ENCODE data around the gene USP17L13. TPM values are rescaled to one million over a fixed set of nuclear protein-coding genes. Genes with fewer than 3 reads are reported as not detected.

USP17L13 gene, protein sequence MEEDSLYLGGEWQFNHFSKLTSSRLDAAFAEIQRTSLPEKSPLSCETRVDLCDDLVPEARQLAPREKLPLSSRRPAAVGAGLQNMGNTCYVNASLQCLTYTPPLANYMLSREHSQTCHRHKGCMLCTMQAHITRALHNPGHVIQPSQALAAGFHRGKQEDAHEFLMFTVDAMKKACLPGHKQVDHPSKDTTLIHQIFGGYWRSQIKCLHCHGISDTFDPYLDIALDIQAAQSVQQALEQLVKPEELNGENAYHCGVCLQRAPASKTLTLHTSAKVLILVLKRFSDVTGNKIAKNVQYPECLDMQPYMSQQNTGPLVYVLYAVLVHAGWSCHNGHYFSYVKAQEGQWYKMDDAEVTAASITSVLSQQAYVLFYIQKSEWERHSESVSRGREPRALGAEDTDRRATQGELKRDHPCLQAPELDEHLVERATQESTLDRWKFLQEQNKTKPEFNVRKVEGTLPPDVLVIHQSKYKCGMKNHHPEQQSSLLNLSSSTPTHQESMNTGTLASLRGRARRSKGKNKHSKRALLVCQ
- not detected in 5 replicates for total RNA-seq (2022; extraction: Qiagen RNA extraction; ENCODE audit: low read depth)

DNA sequence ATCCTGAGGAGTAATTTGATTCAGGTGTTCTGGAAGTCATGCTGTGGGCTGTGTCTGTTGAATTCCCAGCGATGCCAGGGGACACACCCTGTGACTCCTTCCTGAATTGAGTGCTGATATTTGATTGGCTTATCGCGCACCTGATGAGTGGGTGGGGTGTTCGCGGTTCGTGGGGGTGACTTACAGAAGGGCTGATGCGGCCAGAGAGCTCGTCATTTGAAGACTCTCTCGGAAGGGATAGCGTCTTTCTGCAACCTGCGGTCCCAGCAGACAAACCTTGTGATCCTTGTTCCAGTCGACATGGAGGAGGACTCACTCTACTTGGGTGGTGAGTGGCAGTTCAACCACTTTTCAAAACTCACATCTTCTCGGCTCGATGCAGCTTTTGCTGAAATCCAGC is at the start of gene USP17L13:
Gene USP17L13, plus strand, starts transcription at position 301 of the 400 bp plus-strand sequence. Its CDS starts 0 bp downstream, at position 301.

DNA sequence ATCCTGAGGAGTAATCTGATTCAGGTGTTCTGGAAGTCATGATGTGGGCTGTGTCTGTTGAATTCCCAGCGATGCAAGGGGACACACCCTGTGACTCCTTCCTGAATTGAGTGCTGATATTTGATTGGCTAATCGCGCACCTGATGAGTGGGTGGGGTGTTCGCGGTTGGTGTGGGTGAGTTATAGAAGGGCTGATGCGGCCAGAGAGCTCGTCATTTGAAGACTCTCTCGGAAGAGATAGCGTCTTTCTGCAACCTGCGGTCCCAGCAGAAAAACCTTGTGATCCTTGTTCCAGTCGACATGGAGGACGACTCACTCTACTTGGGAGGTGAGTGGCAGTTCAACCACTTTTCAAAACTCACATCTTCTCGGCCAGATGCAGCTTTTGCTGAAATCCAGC is 14.3 kb upstream of the USP17L13 start, which contains the start of gene USP17L10:
Gene USP17L10, plus strand, starts transcription at position 301 of the 400 bp plus-strand sequence. Its CDS starts 0 bp downstream, at position 301.

DNA sequence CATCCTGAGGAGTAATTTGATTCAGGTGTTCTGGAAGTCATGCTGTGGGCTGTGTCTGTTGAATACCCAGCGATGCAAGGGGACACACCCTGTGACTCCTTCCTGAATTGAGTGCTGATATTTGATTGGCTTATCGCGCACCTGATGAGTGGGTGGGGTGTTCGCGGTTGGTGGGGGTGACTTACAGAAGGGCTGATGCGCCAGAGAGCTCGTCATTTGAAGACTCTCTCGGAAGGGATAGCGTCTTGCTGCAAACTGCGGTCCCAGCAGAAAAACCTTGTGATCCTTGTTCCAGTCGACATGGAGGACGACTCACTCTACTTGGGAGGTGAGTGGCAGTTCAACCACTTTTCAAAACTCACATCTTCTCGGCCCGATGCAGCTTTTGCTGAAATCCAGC is 9.6 kb upstream of the USP17L13 start, which contains the start of gene USP17L11:
Gene USP17L11, plus strand, starts transcription at position 301 of the 400 bp plus-strand sequence. Its CDS starts 0 bp downstream, at position 301.

DNA sequence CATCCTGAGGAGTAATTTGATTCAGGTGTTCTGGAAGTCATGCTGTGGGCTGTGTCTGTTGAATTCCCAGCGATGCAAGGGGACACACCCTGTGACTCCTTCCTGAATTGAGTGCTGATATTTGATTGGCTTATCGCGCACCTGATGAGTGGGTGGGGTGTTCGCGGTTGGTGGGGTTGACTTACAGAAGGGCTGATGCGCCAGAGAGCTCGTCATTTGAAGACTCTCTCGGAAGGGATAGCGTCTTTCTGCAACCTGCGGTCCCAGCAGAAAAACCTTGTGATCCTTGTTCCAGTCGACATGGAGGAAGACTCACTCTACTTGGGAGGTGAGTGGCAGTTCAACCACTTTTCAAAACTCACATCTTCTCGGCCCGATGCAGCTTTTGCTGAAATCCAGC is 4.8 kb upstream of the USP17L13 start, which contains the start of gene USP17L12:
Gene USP17L12, plus strand, starts transcription at position 301 of the 400 bp plus-strand sequence. Its CDS starts 0 bp downstream, at position 301.

DNA sequence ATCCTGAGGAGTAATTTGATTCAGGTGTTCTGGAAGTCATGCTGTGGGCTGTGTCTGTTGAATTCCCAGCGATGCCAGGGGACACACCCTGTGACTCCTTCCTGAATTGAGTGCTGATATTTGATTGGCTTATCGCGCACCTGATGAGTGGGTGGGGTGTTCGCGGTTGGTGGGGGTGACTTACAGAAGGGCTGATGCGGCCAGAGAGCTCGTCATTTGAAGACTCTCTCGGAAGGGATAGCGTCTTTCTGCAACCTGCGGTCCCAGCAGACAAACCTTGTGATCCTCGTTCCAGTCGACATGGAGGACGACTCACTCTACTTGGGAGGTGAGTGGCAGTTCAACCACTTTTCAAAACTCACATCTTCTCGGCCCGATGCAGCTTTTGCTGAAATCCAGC is 9.4 kb downstream of the USP17L13 start, which contains the start of gene USP17L15:
Gene USP17L15, plus strand, starts transcription at position 301 of the 400 bp plus-strand sequence. Its CDS starts 0 bp downstream, at position 301.

DNA sequence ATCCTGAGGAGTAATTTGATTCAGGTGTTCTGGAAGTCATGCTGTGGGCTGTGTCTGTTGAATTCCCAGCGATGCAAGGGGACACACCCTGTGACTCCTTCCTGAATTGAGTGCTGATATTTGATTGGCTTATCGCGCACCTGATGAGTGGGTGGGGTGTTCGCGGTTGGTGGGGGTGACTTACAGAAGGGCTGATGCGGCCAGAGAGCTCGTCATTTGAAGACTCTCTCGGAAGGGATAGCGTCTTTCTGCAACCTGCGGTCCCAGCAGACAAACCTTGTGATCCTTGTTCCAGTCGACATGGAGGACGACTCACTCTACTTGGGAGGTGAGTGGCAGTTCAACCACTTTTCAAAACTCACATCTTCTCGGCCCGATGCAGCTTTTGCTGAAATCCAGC is 18.9 kb downstream of the USP17L13 start, which contains the start of gene USP17L17:
Gene USP17L17, plus strand, starts transcription at position 301 of the 400 bp plus-strand sequence. Its CDS starts 0 bp downstream, at position 301.

DNA sequence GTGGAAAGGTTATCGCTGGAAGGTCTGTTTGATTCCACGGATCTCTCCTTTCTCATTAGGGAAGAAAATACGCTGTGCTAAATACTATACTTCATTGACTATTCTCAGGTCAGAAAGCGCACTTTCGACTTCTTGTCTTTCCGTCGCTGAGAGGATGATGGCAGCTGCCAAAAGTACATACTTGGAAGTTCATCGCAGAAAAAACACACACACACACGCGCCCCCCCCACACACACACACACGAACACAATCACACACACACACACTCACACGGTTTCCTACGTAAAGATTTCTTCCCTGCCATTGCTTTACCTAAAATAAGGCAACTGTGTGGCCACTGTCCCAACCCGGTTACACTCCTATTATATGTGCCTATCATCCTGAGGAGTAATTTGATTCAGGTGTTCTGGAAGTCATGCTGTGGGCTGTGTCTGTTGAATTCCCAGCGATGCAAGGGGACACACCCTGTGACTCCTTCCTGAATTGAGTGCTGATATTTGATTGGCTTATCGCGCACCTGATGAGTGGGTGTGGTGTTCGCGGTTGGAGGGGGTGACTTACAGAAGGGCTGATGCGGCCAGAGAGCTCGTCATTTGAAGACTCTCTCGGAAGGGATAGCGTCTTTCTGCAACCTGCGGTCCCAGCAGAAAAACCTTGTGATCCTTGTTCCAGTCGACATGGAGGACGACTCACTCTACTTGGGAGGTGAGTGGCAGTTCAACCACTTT is 23.4 kb downstream of the USP17L13 start, which contains the start of gene USP17L18:
Gene USP17L18, plus strand, starts transcription at position 678 of the 728 bp plus-strand sequence. Its CDS starts 0 bp downstream, at position 678.

DNA sequence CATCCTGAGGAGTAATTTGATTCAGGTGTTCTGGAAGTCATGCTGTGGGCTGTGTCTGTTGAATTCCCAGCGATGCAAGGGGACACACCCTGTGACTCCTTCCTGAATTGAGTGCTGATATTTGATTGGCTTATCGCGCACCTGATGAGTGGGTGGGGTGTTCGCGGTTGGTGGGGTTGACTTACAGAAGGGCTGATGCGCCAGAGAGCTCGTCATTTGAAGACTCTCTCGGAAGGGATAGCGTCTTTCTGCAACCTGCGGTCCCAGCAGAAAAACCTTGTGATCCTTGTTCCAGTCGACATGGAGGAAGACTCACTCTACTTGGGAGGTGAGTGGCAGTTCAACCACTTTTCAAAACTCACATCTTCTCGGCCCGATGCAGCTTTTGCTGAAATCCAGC is 28.4 kb downstream of the USP17L13 start, which contains the start of gene USP17L19:
Gene USP17L19, plus strand, starts transcription at position 301 of the 400 bp plus-strand sequence. Its CDS starts 0 bp downstream, at position 301.

DNA sequence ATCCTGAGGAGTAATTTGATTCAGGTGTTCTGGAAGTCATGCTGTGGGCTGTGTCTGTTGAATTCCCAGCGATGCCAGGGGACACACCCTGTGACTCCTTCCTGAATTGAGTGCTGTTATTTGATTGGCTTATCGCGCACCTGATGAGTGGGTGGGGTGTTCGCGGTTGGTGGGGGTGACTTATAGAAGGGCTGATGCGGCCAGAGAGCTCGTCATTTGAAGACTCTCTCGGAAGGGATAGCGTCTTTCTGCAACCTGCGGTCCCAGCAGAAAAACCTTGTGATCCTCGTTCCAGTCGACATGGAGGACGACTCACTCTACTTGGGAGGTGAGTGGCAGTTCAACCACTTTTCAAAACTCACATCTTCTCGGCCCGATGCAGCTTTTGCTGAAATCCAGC is 33.1 kb downstream of the USP17L13 start, which contains the start of gene USP17L20:
Gene USP17L20, plus strand, starts transcription at position 301 of the 400 bp plus-strand sequence. Its CDS starts 0 bp downstream, at position 301.

DNA sequence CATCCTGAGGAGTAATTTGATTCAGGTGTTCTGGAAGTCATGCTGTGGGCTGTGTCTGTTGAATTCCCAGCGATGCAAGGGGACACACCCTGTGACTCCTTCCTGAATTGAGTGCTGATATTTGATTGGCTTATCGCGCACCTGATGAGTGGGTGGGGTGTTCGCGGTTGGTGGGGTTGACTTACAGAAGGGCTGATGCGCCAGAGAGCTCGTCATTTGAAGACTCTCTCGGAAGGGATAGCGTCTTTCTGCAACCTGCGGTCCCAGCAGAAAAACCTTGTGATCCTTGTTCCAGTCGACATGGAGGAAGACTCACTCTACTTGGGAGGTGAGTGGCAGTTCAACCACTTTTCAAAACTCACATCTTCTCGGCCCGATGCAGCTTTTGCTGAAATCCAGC is 37.9 kb downstream of the USP17L13 start, which contains the start of gene USP17L21:
Gene USP17L21, plus strand, starts transcription at position 301 of the 400 bp plus-strand sequence. Its CDS starts 0 bp downstream, at position 301.

DNA sequence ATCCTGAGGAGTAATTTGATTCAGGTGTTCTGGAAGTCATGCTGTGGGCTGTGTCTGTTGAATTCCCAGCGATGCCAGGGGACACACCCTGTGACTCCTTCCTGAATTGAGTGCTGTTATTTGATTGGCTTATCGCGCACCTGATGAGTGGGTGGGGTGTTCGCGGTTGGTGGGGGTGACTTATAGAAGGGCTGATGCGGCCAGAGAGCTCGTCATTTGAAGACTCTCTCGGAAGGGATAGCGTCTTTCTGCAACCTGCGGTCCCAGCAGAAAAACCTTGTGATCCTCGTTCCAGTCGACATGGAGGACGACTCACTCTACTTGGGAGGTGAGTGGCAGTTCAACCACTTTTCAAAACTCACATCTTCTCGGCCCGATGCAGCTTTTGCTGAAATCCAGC is 42.6 kb downstream of the USP17L13 start, which contains the start of gene USP17L22:
Gene USP17L22, plus strand, starts transcription at position 301 of the 400 bp plus-strand sequence. Its CDS starts 0 bp downstream, at position 301.

Other genes starting within 250 kb of the USP17L13 start
- gene FAM90A26, start 54.5 kb upstream of the USP17L13 start, total RNA-seq (2022; extraction: Qiagen RNA extraction; ENCODE audit: low read depth): not detected in 5 replicates
- gene USP17L10, start 14.2 kb upstream of the USP17L13 start, total RNA-seq (2022; extraction: Qiagen RNA extraction; ENCODE audit: low read depth): not detected in 5 replicates
- gene USP17L11, start 9.5 kb upstream of the USP17L13 start, total RNA-seq (2022; extraction: Qiagen RNA extraction; ENCODE audit: low read depth): not detected in 5 replicates
- not detected in 5 replicates for gene USP17L12, start 4.7 kb upstream of the USP17L13 start, total RNA-seq (2022; extraction: Qiagen RNA extraction; ENCODE audit: low read depth)
- not detected in 5 replicates for gene USP17L15, start 9.5 kb downstream of the USP17L13 start, total RNA-seq (2022; extraction: Qiagen RNA extraction; ENCODE audit: low read depth)
- not detected in 5 replicates for gene USP17L17, start 19.0 kb downstream of the USP17L13 start, total RNA-seq (2022; extraction: Qiagen RNA extraction; ENCODE audit: low read depth)
- gene USP17L18, start 23.7 kb downstream of the USP17L13 start, total RNA-seq (2022; extraction: Qiagen RNA extraction; ENCODE audit: low read depth): not detected in 5 replicates
- not detected in 5 replicates for gene USP17L19, start 28.5 kb downstream of the USP17L13 start, total RNA-seq (2022; extraction: Qiagen RNA extraction; ENCODE audit: low read depth)
- not detected in 5 replicates for gene USP17L20, start 33.2 kb downstream of the USP17L13 start, total RNA-seq (2022; extraction: Qiagen RNA extraction; ENCODE audit: low read depth)
- gene USP17L21, start 38.0 kb downstream of the USP17L13 start, total RNA-seq (2022; extraction: Qiagen RNA extraction; ENCODE audit: low read depth): not detected in 5 replicates
- gene USP17L22, start 42.7 kb downstream of the USP17L13 start, total RNA-seq (2022; extraction: Qiagen RNA extraction; ENCODE audit: low read depth): not detected in 5 replicates
- not detected in 5 replicates for gene USP17L24, start 100.3 kb downstream of the USP17L13 start, total RNA-seq (2022; extraction: Qiagen RNA extraction; ENCODE audit: low read depth)
- gene USP17L25, start 105.0 kb downstream of the USP17L13 start, total RNA-seq (2022; extraction: Qiagen RNA extraction; ENCODE audit: low read depth): not detected in 5 replicates
- gene USP17L26, start 109.8 kb downstream of the USP17L13 start, total RNA-seq (2022; extraction: Qiagen RNA extraction; ENCODE audit: low read depth): not detected in 5 replicates
- not detected in 5 replicates for gene USP17L5, start 114.5 kb downstream of the USP17L13 start, total RNA-seq (2022; extraction: Qiagen RNA extraction; ENCODE audit: low read depth)
- not detected in 5 replicates for gene USP17L27, start 119.3 kb downstream of the USP17L13 start, total RNA-seq (2022; extraction: Qiagen RNA extraction; ENCODE audit: low read depth)
- not detected in 5 replicates for gene USP17L28, start 124.0 kb downstream of the USP17L13 start, total RNA-seq (2022; extraction: Qiagen RNA extraction; ENCODE audit: low read depth)
- gene USP17L29, start 128.7 kb downstream of the USP17L13 start, total RNA-seq (2022; extraction: Qiagen RNA extraction; ENCODE audit: low read depth): not detected in 5 replicates
- gene USP17L30, start 138.2 kb downstream of the USP17L13 start, total RNA-seq (2022; extraction: Qiagen RNA extraction; ENCODE audit: low read depth): not detected in 5 replicates
- gene DEFB131A, start 219.5 kb downstream of the USP17L13 start, total RNA-seq (2022; extraction: Qiagen RNA extraction; ENCODE audit: low read depth): not detected in 5 replicates